NCI-H345 treated with DMSO at 0.1 percent for 48 hours (cell line): Measurements from ENCODE around the gene NDUFS1.
A peak's percentile ranks its signal among the peaks of the same experiment; 100 is the strongest.
"Not testable (repeated sequence)": the region's sequence is repeated elsewhere in the genome, so short reads cannot be mapped to it uniquely, and the experiment has no call there.

ENCODE experiments used
- DNase-seq: peaks from one replicate; lab custom pipeline; 2025; ENCODE audit not compliant: unreplicated experiment; lab: John Stamatoyannopoulos, UW

NDUFS1 gene

DNA sequence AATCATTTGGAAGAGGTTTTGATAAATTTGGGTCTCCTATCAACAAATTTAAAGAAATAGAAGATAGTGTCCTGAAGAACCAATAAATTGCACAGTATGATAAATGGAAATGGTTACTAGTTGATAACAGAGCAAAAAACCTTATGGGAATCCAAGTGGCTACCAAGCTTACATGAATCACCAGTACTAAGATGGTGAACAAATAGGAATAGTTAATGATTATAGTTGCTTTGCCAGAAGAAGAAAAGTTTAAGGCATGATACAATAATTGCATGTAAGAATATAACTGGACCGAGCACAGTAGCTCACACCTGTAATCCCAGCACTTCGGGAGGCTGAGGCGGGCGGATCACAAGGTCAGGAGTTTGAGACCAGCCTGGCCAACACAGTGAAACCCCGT, 53.7 kb downstream of the NDUFS1 start:
- DNase-seq, result no peak

DNA sequence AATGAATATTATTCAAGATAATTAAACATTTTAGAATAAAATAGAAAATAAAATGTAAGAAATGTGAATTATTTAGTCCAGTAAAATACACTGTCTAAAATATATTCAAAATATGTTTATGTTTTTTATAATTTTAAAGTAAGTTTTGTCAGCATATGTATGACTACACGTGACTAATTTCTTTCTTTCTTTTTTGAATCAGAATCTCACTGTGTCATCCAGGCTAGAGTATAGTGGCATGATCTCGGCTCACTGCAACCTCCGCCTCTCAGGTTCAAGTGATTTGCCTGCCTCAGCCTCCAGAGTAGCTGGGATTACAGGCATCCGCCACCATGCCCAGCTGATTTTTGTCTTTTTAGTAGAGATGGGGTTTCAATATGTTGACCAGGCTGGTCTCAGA, 54.2 kb downstream of the NDUFS1 start:
- DNase-seq, result no peak

DNA sequence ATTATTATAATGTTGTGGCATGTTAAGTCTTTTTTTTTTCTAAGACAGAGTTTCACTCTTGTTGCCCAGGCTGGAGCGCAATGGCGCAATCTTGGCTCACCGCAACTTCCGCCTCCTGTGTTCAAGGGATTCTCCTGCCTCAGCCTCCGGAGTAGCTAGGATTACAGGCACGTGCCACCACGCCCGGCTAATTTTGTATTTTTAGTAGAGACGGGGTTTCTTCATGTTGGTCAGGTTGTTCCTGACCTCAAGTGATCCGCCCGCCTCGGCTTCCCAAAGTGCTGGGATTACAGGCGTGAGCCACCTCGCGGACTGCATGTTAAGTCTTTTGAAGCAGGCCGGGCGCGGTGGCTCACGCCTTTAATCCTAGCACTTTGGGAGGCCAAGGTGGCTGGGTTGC, 60.4 kb downstream of the NDUFS1 start:
- not testable (repeated sequence) for DNase-seq

DNA sequence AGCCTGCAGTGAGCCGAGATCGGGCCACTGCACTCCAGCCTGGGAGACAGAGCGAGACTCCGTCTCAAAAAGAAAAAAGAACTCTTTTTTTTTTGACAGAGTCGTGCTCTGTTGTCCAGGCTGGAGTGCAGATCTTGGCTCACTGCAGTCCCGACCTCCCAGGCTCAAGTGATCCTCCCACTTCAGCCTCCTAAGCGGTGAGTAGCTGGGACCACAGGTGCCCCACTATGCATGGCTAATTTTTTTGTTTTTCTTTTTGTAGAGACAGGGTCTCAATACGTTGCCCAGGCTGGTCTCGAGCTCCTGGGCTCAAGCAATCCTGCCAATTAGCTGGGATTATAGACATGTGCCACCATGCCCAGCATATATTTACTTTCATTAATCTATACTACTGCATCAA, 60.8 kb downstream of the NDUFS1 start:
- DNase-seq, result no peak

DNA sequence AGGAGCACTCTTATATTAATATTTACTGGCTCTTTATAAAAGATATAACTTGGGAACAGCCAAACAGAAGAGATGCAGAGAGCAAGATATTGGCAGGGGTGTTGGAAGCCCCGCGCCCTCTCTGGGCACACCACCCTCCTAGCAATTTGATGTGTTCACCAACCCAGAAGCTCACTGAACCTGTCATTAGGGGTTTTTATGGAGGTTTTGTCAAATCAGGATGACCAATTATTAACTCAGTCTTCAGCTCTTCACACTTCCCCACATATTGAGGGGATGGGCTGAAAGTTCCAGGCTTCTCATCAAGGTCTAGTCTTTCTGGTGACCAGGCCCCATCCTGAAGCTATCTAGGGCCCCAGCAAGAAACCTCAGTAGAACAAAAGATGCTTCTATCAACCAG, 62.4 kb downstream of the NDUFS1 start:
- DNase-seq, result no peak

DNA sequence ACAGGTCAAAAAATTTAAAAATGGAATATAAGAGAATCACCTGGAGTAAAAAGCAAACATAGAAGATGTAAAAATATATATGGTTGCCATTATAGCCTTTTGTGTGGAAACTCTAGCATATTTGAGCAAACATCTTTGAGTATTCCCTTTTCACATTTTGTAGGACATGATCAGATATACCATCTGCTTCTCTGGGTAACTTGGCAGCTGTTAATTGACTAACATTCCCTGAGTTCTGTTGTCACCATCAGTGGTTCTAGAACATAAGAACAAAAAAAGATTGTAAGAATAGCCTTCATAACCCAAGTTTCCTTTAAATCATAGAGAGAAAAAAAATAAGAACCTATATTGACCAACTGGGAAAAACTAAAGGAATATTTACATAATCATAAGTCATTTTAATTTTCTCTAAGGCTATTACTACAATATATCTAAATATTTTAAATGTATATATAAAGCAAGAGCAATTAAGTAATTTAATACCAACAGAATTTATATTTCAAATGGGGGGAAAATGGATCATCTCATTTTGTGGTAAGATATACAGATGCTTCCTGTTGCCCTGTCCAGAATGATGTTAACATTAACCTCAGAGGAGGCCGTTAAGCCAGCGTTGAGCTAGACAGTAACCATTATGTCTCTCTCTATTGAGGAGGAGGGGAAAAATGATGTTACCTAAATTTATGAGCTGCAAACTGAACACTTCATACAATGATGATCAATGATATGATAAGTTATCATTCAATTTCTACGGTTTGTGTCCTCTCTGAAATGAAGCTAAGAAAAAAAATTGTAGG, 63.5 kb downstream of the NDUFS1 start:
- no peak for DNase-seq

DNA sequence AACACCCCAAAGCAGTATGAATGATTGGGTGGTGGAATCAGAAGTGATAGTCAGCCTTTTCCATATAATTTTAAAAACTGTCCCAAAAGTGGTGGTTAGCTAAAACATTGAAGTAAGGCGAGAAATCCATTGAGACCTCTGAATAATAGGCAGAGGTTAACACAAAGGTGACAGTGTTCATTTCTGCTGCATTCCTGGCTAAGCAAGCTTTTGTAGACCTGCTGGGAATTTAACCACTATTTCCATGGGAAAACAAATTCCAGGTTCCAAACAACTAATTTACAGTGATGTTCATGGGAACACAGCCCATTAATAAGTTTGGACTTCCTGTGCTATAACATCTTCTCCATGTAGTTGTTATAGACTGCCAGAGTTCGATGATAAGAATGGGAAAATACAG, 66.9 kb downstream of the NDUFS1 start:
- DNase-seq, result no peak

DNA sequence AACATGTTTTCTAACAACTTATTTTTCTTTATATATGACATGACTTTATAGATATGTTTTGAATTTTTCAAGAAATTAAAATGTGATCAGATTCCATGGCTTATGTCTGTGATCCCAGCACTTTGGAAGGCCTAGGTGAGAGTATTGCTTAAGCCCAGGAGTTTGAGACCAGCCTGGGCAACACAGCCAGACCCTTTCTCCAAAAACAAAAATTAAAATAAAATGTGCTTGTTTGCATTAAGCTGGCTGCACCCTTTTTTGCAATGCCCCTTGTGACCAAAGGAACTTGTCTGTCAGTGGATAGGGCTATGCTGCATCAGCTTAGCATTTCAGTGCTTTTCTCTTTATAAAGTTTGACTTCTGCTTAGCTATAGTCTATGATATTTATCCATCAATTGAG, 71.0 kb downstream of the NDUFS1 start:
- DNase-seq, result no peak

DNA sequence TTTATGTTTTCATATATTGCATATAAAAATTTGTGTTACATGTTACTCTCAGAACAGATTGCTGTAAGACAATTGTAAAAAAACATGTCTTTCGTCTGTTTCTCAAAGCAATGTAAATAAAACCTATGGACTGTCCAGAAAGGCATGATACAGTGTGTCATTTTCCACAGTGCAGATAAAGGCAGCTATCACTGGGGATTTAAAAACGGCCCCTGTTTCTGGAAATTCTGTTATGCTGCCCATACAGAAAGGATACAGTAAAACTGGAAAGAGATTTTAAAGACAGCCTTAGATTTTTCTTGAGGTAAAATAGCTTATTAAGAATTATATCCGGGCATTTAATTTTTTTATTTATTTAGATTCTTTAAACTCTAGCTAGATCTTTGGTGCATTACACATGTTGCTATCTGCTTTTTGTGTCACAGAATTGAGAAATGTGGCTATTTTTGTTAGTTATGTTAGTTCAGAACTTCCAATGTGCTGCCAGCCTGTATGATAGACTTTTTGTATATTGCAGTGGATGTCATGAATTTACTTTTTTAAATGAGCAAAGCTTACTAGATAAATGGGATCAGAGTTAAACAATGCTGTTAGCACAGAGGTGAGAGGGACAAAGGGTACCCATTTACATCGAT, 72.4 kb downstream of the NDUFS1 start:
- DNase-seq, result peak; percentile 34

DNA sequence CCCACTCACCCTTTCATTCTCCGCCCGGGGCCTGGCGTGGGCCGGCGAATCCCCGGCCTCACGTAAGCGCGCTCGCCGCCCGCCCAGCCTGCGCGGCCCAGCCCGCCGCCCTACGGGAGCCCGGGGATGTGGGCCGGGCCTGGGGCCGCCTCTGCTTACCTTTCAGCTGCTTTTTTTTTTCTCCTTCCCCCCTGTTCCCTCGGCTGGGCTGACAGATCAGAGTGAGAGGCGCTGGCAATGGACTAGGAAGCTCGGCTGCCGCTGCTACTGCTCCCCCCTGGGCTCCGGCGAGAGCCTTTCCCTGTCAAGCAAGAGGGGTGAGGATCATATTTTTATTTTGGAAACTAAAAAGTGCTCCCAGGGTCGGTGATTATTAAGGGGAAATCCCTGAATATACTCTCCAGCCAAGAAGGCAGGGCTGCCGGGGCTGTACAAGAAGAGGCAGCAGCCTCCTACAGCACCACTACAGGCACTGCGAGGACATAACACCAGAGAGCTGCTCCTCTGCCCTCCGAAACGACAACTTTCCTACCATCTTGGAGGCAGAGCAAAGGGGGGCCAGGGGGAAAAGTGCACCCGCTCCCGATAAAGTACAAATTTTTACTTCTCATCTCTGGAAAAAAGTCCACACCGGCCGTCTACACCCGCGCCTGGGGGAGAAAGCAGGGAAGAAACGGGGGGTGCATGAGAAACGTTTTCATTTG, 73.3 kb downstream of the NDUFS1 start, which contains the start of gene INO80D:
TSS of gene INO80D (minus strand) at position 433 of the 704 bp plus-strand sequence. CDS start 23,158 bp downstream, outside the sequence.
- DNase-seq, result peak; percentile 76

DNA sequence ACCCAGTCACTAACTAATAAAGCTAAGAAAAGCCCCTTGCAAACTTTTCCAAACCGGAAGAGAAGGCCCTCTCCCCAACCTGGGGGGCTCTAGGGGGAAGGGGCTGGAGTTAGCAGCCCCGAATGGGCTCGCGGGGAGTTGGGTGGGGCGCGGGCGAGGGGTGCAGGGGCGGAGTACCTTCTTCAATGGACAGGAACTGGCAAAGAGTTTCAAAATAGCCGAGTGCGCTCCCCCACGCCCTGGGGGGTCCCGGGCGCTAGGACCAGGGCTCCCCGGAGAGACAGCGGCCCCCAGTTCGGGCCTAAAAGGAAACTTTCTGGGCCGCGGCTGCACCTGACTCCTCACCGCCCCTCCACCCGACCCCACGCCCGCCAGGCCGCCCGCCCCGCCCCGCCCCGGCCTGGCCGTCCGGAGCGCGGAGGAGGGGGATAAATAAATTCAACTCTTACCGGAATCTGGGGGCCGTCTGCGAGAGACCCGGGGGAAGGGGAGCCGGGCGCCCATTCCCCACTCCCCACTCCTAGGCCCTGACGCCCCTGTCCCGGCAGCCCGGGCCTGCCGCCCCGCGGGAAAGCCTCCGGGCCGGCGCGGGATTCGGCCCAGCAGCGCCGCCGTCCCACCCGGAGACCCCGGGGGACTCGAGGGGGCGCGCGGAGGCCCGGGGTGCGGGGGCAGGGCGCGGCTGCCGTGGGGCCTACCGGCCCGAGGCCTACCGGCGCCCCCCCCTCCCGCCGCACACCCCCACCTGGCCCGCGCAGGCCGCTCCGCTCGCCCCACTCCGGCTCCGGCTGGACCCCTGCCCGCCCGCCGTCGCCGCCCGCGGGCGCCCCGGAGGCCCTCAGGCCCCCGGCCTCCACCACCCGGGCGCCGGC, 74.1 kb downstream of the NDUFS1 start:
- peak; percentile 3 for DNase-seq

DNA sequence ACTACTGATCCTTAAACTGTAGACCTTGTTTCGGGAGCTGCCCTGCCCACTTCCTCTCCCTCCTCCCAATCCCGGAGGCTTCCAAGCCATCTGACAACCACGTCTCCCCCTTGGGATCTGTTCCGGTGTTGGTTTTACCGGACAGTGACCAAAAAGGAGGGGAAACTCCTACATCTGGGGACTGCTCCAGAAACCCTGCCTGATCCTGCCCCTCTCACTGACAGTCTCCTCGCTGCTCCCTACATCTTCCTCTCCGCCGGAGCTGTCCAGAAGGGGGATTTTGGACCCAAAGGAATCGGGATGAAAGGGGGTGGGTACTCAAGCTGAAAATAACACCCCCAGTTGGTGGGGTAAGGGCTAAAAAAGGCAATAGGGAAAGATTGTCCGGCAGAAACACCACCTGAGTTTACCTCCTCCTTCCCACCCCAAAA, 74.8 kb downstream of the NDUFS1 start:
- peak; percentile 26 for DNase-seq

DNA sequence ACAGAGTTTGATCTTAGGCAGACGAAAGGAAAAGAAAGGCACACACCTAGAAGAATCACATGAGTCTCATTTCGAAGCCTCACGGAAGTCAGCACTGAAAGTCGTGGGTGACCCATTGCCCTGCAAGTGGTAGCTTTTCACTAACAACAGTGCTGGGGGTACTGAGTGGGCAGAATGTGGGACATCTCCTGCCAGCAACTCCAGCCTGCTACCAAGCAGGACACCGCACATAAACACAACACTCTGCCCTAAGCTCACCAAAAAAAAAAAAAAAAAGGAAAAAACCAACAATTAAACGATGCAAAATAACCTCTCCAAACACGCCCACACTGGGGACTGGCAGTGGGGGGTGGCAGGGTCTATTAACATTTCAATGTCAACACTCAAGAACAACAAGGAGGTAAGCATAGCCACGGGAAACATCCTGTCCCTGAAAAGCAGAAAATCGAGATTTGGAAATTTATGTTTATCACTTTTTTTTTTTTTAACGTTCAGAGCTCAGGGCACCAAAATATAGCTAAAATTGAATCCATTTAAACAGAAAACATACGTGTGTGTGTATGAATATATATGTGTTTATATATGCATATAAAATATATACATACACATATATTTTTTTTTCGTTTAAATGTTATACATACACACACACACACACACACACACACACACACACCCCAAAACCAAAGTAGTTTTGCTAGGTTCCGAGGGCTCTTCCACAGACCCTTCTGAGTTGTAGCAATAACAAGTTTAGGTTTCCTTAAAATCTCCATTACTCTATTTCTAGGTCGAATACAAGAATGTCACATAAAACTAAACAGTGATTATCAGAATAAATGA, 75.4 kb downstream of the NDUFS1 start:
- DNase-seq, result peak; percentile 28

DNA sequence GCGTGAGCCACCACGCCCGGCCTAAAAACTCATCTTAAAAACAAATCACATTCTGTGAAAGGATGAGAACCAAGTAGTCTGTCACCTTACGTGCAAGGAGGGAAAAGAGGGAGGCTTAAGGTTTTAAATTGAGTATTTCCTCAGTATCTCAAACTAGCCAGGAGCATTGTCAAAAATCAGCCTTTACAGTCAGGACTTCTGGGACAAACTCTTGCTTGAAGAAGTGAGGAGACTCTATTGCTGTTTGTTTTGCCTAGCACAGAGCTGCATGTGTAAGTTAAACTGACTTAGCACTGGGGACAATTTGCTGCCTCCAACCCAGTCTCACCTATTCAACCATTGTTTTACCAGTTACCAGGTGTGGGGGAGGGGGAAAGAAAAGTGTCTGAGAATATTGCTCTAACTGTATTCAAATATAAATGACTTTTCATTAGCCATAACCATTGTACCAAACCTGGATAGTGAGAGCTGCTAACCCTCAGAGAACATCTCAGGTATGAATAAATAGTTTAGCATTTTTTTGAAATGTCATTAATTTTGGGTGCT, 76.9 kb downstream of the NDUFS1 start:
- DNase-seq, result no peak

DNA sequence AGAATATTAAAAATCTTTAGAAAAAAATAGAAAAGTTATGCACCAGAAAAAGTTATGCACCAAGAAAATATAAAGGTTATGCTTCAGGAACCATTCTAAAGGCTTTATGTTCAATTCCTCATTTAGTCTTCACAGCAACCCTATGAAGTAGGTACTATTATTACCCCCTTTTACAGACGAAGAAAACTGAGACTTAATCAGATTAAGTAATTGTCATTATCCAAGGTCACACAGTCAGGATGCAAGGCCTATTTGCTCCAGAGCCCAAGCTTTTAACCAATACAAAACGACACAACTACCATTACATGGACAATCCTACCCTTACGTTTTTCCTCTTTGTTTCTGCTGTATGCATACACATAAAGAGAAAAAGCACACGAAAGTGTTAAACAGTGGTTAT, 78.3 kb downstream of the NDUFS1 start:
- no peak for DNase-seq

DNA sequence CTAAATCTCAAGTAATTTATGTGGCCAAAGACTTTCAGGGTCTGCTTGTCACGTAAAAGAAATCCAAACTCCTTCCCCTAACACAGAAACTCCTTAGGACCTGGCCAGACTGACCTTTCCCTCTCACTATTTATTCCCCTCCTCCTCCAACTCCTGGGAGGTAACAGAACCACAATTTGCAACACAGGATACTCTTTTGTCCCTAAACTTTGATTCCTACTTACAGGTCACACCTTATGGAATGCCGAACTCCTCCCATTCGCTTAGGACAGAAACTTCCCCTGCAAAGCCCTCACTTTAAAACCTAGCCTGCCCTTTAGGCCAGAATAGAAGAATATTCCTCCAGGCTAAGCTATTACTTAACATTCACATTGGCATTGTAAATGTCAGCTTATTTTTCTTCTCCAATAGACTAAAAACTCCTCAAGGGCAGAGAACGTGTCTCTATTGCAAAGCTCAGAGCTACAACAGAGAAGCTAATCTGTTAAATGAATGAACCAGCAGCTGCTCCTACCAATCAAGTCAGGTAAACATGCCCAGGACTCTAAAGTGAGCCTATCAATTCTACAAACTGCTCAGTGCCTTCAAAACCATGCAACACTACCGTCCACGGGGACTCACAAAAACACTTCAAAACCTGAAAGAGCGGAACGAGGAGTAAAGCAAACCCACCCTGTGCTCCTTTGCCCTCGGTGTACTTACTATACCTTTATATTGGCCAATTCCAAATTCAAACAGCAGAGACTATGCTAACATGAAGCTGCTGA, 79.4 kb downstream of the NDUFS1 start:
- DNase-seq, result no peak

DNA sequence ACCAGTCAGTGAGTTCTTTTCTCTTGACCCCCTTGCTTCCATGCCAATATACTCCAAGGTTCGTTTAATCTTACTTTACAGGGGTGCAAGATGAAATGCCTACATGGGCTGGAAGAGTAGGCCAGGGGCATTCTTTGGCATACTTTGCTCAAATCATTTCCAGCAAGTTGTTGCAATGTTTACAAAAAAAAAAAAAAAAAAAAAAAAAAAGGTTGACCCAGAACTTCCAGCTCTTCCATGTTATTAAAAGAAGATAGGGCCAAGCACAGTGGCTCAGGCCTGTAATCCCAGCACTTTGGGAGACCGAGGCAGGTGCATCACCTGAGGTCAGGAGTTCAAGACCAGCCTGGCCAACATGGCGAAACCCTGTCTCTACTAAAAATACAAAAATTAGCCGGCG, 81.4 kb downstream of the NDUFS1 start:
- not testable (repeated sequence) for DNase-seq

DNA sequence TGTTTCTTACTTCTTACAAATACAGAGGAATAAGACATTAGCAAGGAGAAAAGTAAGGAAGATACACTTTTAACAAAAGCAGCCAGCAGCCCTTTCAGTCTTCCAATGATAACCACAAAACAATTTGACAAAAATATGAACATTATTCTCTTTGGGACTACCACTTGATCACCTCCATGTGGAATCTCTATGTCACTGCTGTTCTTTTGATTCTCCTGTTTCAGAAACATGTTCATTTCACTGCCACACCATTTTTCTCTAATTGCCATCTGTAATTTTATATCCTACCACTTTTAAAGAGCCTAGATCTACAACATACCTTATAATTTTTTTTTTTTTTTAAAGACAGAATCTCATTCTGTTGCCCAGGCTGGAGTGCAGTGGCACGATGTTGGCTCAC, 84.1 kb downstream of the NDUFS1 start:
- no peak for DNase-seq

DNA sequence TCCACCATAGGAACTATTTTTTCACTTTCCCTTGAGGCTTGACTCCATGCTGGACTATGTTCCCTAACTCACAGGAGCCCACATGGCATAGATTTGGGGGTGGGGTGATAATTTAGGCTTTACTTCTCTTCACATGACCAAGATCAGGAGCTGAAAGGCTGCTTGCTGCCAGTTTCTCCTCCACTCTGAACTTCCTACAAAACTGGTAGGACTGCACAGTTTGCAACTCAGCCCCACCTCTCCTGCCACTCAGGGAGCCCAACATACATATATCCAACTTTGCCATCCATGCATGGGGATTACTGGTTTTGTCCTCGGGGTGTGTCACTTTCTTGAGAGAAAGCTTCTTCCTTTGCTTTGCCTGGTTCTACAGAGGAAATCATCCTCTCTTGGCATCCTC, 87.4 kb downstream of the NDUFS1 start:
- DNase-seq, result no peak
